Measurements from ENCODE around the gene PRPF40A.

Gene PRPF40A

GRCh38 chr2:152718076-152718908, 1.0 kb upstream of the PRPF40A start, which contains the start of gene ARL6IP6:
ARL6IP6 (plus strand) TSS chr2:152718620; CDS start chr2:152718625, 5 bp downstream.
- peak; percentile 89 for DNase-seq (ENCODE audit: low spot score)

GRCh38 chr2:152716805-152717227, 445 bp downstream of the PRPF40A start:
- peak; percentile 6 for DNase-seq (ENCODE audit: low spot score)

- no peak for DNase-seq (ENCODE audit: low spot score)
These were observed 1.3 kb downstream of the PRPF40A start for GRCh38 chr2:152715854-152716428.

GRCh38 chr2:152715112-152715511, 2.1 kb downstream of the PRPF40A start:
- DNase-seq (ENCODE audit: low spot score), result no peak

GRCh38 chr2:152710713-152711112, 6.5 kb downstream of the PRPF40A start:
- DNase-seq (ENCODE audit: low spot score), result no peak

GRCh38 chr2:152708742-152709141, 8.5 kb downstream of the PRPF40A start:
- no peak for DNase-seq (ENCODE audit: low spot score)

GRCh38 chr2:152706477-152707021, 10.7 kb downstream of the PRPF40A start:
- no peak for DNase-seq (ENCODE audit: low spot score)

GRCh38 chr2:152701198-152701597, 16.1 kb downstream of the PRPF40A start:
- DNase-seq (ENCODE audit: low spot score), result no peak

- no peak for DNase-seq (ENCODE audit: low spot score)
These were observed 20.8 kb downstream of the PRPF40A start for GRCh38 chr2:152696476-152696875.

GRCh38 chr2:152695763-152696162, 21.5 kb downstream of the PRPF40A start:
- no peak for DNase-seq (ENCODE audit: low spot score)

GRCh38 chr2:152694161-152694661, 23.1 kb downstream of the PRPF40A start:
- peak; percentile 11 for DNase-seq (ENCODE audit: low spot score)

- DNase-seq (ENCODE audit: low spot score), result no peak
These were observed 24.2 kb downstream of the PRPF40A start for GRCh38 chr2:152693033-152693432.

- no peak for DNase-seq (ENCODE audit: low spot score)
These were observed 30.9 kb downstream of the PRPF40A start for GRCh38 chr2:152686321-152686720.

- DNase-seq (ENCODE audit: low spot score), result no peak
These were observed 33.9 kb downstream of the PRPF40A start for GRCh38 chr2:152683400-152683799.

GRCh38 chr2:152682663-152683062, 34.6 kb downstream of the PRPF40A start:
- DNase-seq (ENCODE audit: low spot score), result no peak

GRCh38 chr2:152678808-152679207, 38.5 kb downstream of the PRPF40A start:
- DNase-seq (ENCODE audit: low spot score), result no peak

GRCh38 chr2:152676461-152676860, 40.8 kb downstream of the PRPF40A start:
- no peak for DNase-seq (ENCODE audit: low spot score)

GRCh38 chr2:152674334-152674733, 42.9 kb downstream of the PRPF40A start:
- DNase-seq (ENCODE audit: low spot score), result no peak

GRCh38 chr2:152664725-152665124, 52.5 kb downstream of the PRPF40A start:
- no peak for DNase-seq (ENCODE audit: low spot score)

- DNase-seq (ENCODE audit: low spot score), result no peak
These were observed 56.2 kb downstream of the PRPF40A start for GRCh38 chr2:152661076-152661475.

GRCh38 chr2:152658221-152658620, 59.0 kb downstream of the PRPF40A start:
- DNase-seq (ENCODE audit: low spot score), result no peak

- DNase-seq (ENCODE audit: low spot score), result no peak
These were observed 60.2 kb downstream of the PRPF40A start for GRCh38 chr2:152657043-152657442.

- no peak for DNase-seq (ENCODE audit: low spot score)
These were observed 61.4 kb downstream of the PRPF40A start for GRCh38 chr2:152655880-152656279.

Data from CD4-positive, alpha-beta T cell treated with Interleukin-6 at 100 ng/mL for 8 hours (primary cell).